HCT116 (cell line): ENCODE data around the gene ARSI.

Experiments used
- CEBPB ChIP-seq: IDR thresholded peaks from 2 replicates; pipeline ENCODE4 v1.6.1; 2012; ENCODE audit warnings: low read depth
- CTCF ChIP-seq, 3 experiments: fragments of 200-600 bp in 1 of 3; sonication (generic) in 1 of 3; IDR thresholded peaks in 2 of 3; conservative IDR thresholded peaks in 1 of 3; 2 replicates each; pipeline ENCODE4 v1.5.1; 2012 to 2017; ENCODE audit warnings: low read depth in 2 of 3, low read length in 2 of 3, antibody characterized with exemption in 1 of 3, borderline replicate concordance in 1 of 3, control low read depth in 1 of 3, mild to moderate bottlenecking in 1 of 3, mixed read lengths in 1 of 3, mixed run types in 1 of 3, moderate library complexity in 1 of 3; ENCODE audit not compliant: insufficient read depth in 1 of 3
- EZH2 ChIP-seq: fragments of 200-600 bp; sonication (generic); IDR thresholded peaks from 2 replicates; pipeline ENCODE4 v1.6.1; 2017; ENCODE audit warnings: antibody characterized with exemption, mixed run types
- JUND ChIP-seq: IDR thresholded peaks from 2 replicates; pipeline ENCODE4 v1.6.1; 2012
- POLR2AphosphoS5 ChIP-seq: IDR thresholded peaks from 2 replicates; pipeline ENCODE4 v1.6.1; 2011; ENCODE audit warnings: mild to moderate bottlenecking, low read depth, low read length, moderate library complexity

DNA sequence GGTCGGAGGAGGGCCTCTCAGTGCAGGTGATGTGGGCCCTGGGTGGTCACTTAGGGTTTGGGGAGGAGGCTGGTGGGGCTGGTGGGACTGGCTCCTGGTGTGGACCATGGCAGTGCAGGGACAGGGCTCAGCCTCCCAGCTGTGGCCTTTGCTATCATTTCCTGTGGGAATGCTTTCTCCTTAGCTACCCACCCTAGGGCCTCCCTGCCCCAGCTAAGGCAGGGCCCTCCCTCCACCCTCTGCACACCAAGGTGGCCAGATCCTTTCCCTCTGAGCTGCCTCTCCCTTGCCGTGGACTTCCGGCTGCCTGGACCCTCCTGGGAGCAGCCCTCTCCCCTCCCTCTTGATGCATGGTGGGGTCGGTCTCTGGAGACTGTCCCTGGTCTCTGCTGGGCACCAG, 22.7 kb upstream of the ARSI start:
- TF ChIP-seq CTCF (IDR thresholded peaks at IDR 0.05 in 2 of 3, conservative IDR thresholded peaks at IDR 0.05 in 1 of 3; ENCODE audit: borderline replicate concordance in 1 of 3, insufficient read depth in 1 of 3, low read depth in 2 of 3, low read length in 2 of 3): no peak
- TF ChIP-seq EZH2: no peak
- TF ChIP-seq POLR2AphosphoS5: no peak
- no peak for TF ChIP-seq CEBPB
- TF ChIP-seq JUND: no peak
